GM18505 (cell line): ENCODE results near the gene TANC1.

Source experiments
- ATAC-seq: cut with Tn5 transposase; IDR thresholded peaks from one replicate; pipeline ENCODE4 v1.9.1; 2021; ENCODE audit not compliant: unreplicated experiment
- POLR2A ChIP-seq: IDR thresholded peaks from 4 replicates; pipeline ENCODE4 v1.6.1; 2011; ENCODE audit warnings: borderline replicate concordance; ENCODE audit not compliant: insufficient read depth, insufficient read length; ENCODE audit errors: extremely low read depth

Gene TANC1

DNA sequence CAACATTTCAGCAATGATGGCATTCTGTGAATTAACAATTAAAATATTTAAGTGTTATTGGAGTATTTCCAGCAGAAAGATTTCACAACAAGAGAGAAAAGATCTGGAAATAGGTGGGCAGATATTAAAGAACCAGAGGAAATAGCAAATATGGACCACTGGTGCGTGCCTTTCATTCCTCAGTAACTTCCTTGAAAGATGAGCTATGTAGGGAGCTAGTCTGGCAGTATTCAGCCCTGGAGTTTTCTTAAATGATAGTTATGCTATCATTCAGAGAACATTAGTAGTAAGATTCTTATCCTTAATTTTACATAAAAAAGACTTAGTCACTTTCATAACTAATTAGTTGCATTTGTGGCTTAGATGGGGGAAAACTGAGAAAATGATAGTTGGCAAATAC lies 41.5 kb downstream of the TANC1 start:
- no peak for ATAC-seq
- TF ChIP-seq POLR2A = no peak

DNA sequence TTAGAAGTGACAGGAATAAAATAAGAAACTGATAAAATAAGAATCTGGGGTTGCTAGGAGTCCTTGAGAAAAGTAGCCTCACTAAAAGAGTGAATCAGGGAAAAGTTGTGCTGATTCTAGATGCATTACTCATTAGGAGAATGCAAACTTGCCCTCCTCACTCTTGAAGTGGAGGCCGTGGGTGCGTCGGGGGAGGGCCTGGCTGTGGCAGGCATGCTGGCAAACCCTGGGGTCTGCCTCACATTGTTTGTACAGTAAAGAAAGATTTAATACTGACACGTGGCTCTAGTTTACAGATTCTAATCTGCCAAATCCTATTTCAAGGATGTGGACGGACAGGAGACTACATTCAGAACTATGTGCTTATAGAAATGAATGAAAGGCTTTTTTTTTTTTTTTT lies 41.9 kb downstream of the TANC1 start:
- TF ChIP-seq POLR2A = no peak
- ATAC-seq = no peak

DNA sequence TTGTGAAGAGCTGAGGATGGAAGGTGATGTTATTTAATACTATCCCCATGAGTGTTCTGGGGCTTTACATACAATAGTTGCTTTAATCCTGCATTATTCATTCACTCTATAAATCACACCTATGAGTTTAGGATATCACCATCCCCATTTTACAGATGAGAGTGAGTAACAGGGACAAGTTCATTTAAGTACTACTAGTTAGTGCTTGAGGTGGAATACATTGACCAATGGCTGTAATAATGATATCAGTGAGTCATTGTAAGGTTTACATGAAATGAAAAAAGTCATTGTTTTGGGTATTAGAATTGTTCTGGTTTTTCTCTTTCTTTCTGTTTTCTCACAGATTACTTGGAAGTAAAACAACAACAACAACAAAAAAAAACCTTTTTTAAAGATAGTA lies 42.5 kb downstream of the TANC1 start:
- ATAC-seq = no peak
- no peak for TF ChIP-seq POLR2A

GRCh38 chr2:159012142-159012541 lies 43.7 kb downstream of the TANC1 start:
- no peak for TF ChIP-seq POLR2A
- ATAC-seq = no peak

DNA sequence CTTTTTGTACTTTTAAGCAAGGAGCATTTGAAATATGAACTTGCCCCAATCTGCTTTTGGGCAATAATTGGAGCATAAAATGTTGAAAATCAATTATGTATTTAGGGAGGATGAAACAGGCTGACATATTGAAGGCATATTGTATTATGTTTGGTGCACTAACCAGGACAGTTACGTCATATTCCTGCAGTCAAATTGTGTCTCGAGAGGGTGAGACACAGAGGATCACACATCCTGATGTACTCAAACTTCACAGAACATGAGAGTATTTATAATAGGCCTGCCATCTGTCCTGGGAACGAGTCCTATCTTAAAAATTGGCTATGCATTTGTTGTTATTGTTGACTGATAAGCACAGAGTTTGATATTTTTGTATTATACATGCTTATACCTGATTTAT lies 44.7 kb downstream of the TANC1 start:
- TF ChIP-seq POLR2A = no peak
- ATAC-seq = no peak

DNA sequence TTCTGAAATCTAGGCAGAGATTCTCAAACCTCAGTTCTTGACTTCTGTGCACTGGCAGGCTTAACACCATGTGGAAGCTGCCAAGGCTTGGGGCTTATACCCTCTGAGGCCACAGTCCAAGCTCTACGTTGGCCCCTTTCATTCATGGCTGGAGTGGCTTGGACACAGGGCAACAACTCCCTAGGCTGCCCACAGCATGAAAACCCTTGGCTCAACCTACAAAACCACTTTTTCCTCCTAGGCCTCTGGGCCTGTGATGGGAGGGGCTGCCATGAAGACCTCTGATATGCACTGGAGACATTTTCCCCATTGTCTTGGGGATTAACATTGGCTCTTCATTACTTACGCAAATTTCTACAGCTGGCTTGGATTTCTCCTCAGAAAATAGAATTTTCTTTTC lies 46.7 kb downstream of the TANC1 start:
- no peak for ATAC-seq
- no peak for TF ChIP-seq POLR2A

DNA sequence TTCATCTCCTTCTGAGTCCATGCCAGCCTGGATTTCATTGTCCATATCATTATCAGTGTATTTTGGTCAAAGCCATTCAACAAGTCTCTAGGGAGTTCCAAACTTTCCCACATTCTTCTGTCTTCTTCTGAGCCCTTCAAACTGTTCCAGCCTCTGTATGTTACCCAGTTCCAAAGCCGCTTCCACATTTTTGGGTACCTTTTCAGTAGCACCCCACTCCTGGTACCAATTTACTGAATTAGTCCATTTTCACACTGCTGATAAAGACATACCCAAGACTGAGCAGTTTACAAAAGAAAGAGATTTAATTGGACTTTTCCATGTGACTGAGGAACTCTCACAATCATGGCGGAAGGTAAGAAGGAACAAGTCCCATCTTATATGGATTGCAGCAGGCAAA lies 47.4 kb downstream of the TANC1 start:
- no peak for TF ChIP-seq POLR2A
- ATAC-seq = no peak

DNA sequence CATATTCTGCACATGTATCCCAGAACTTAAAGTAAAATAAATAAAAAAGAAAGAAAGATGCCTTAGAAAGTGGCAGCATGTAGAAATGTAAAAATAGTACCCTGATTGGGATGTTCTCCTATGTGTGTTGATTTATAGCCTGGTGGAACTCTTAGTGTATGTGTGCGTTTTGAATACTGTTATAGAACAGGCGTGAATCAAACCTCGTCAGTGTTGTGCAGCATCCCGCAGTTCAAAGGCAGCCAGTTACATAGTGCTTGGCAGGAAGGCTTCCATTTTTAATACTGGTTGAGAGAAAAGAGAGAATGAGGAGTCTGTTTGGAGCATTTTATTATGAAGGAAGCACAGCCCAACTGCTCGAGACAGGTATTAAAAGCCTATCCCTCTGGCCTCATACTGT lies 49.4 kb downstream of the TANC1 start:
- ATAC-seq = no peak
- no peak for TF ChIP-seq POLR2A

DNA sequence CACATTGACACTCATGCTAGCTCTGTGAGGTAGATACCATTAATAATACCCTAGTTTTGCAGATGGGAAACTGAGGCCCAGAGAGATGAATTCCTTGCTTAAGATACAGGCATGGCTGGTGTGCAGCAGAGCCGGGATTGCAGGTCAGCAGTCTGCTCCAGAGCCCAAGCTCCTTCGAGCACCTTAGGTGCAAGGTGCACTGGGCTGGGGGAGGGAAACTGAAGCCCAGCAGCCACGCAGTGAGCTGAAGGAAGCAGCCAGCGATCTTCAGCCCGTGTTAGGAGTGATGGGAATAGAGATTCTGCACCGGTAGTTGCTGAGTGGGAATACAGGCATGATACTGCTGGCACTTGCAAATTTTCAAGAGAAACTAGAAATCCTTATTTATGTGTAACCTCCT lies 50.6 kb downstream of the TANC1 start:
- TF ChIP-seq POLR2A = no peak
- ATAC-seq = no peak

GRCh38 chr2:159022019-159022418 lies 53.6 kb downstream of the TANC1 start:
- no peak for TF ChIP-seq POLR2A
- ATAC-seq = no peak

- TF ChIP-seq POLR2A = no peak
These were observed 57.7 kb downstream of the TANC1 start for GRCh38 chr2:159026170-159026569.

DNA sequence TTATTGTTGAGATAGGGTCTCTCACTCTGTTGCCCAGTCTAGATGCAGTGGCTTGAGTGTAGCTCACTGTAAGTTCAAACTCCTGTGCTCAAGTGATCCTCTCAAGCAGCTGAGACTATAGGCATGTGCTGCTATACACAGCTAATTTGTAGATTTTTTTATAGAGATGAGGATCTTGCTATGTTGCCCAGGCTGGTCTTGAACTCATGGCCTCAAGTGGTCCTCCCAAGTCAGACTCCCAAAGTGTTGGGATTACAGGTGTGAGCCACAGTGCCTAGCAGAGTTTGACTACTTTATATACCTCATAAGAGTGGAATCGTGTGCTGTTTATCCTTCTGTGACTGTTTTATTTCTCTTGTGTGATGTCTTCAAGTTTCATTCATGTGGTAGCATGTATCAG lies 60.3 kb downstream of the TANC1 start:
- no peak for TF ChIP-seq POLR2A
- no peak for ATAC-seq

More at GRCh38 chr2:159026170-159026569, 57.7 kb downstream of the TANC1 start:
- ATAC-seq = no peak

- ATAC-seq = no peak
- no peak for TF ChIP-seq POLR2A
These were observed 61.5 kb downstream of the TANC1 start for GRCh38 chr2:159029936-159030335.

GRCh38 chr2:159030674-159031380 lies 62.4 kb downstream of the TANC1 start:
- ATAC-seq = no peak

DNA sequence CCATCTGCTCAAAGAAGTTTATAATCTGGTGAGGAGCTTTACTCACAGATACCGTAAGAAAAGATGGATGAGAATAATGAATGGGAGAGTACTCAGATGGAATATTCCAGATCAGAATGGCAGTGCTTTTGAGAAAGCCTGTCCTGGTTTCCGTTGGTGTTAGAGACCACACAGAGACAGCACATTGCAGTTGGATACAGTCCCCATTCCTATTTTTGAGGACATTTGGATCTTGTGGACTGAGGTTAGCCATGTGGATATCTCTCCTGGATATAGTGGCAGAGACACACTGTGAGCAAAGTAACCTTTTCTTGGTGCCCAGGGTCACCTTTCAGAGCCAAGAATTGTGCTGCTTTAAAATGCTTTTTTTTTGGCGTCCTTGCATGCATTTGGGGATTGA lies 63.7 kb downstream of the TANC1 start:
- ATAC-seq = no peak
- TF ChIP-seq POLR2A = no peak

More at GRCh38 chr2:159030674-159031380, 62.4 kb downstream of the TANC1 start:
- TF ChIP-seq POLR2A = no peak
